ENCODE measurements around the gene SPAG8.

GRCh38 chr9:35852876-35853865 lies 41.1 kb upstream of the SPAG8 start:
- TF ChIP-seq EZH2 (IDR thresholded peaks at IDR 0.05; ENCODE audit: low read length) (no peak), CTCF (optimal IDR thresholded peaks at IDR 0.05 in 1 of 3, IDR thresholded peaks at IDR 0.05 in 1 of 3, conservative IDR thresholded peaks at IDR 0.05 in 1 of 3; ENCODE audit: extremely low read depth in 1 of 3, insufficient read depth in 2 of 3, low read length in 3 of 3) (no peak)

All from keratinocyte (primary cell).